ENCODE measurements around the gene DNMT3A. TPM values are rescaled to one million over a fixed set of nuclear protein-coding genes. Genes with fewer than 3 reads are reported as not detected.

DNMT3A gene
- total and polyA plus RNA-seq, 2 donors (not counting 3 experiments of a cell fraction or from before 2014, with no cell fraction given), result 23.3 to 71.7 TPM

DNA sequence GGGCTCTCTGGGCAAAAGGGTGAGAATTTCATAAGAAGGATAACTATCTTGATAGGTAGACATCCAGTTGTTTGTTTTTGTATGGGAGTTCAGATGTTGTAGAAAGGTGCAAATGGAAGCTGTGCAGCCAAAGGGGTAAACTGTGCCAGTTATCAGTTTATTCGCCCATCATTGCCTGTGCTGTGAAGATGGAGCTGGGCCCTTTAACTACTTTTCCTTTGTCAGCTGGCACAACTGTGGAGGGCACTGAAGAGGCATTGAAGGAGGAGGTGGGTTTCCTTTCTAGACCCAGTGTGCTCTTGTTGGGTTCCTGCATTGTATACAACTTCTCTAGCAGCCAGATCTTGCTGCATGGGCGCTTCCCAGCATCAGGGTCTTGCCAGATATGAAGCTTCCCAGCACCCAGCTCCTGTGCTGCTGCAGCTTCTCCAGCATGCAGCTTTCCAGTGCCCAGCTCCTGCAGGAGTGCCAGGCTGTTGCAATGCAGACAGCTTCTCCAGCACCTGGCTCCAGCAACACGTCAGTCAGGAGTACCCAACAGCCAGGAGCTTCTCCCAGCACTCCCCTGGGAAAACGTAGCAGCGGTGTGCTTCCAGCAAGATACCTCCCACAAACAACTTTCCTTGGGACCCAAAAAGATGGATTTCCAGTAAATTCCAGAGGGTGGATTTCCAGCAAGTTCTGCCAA, 15.3 kb downstream of the DNMT3A start:
- CTCF ChIA-PET, result interaction anchor here (1.4 to 1.6 kb wide), 2 partner anchors 14 to 36 kb away, joined by 3 to 7 read pairs; no protein-coding TSS in a partner anchor
- POLR2A ChIA-PET, result no interaction called here
- dilution Hi-C loops (cut with MboI; ENCODE audit: extremely low pct_ligation_motif_present, low sequenced_read_pairs), result no loop called here
- no peaks in the 10 kb centered on the region for H3K27me3 ChIP-seq (ENCODE audit: control insufficient read depth in 2 of 2, insufficient read depth in 2 of 2, low read length in 2 of 2)
- no peaks in the 10 kb centered on the region for H3K4me1 ChIP-seq (ENCODE audit: control insufficient read depth, extremely low read depth, insufficient read depth, low read length)
- no peak for TF ChIP-seq MYC (IDR thresholded peaks at IDR 0.05; ENCODE audit: low read depth, low read length)
- no peak for TF ChIP-seq EZH2 (IDR thresholded peaks at IDR 0.05; ENCODE audit: borderline replicate concordance, low read depth, low read length, severe bottlenecking)
- H4K20me1 ChIP-seq (replicated peaks; ENCODE audit: control insufficient read depth, extremely low read depth, insufficient read depth, low read length), result no peaks in the 10 kb centered on the region
- H3K27ac ChIP-seq (ENCODE audit: insufficient read depth, low read depth, low read length), result no peak overlapping the region
- no peaks in the 10 kb centered on the region for H3K79me2 ChIP-seq (ENCODE audit: control insufficient read depth, insufficient read depth, low read length)
- H3K9ac ChIP-seq (replicated peaks; ENCODE audit: extremely low read depth, insufficient read depth, low read length), result no peak overlapping the region
- H2AFZ ChIP-seq (ENCODE audit: low read depth, low read length), result no peak overlapping the region
- intact Hi-C loops (cut with micrococcal nuclease), result no loop called here
- H3K9me3 ChIP-seq (replicated peaks; ENCODE audit: control insufficient read depth, insufficient read depth, low read length), result no peaks in the 10 kb centered on the region
- H3K36me3 ChIP-seq (ENCODE audit: control insufficient read depth in 2 of 2, extremely low read depth in 1 of 2, insufficient read depth in 2 of 2, low read length in 2 of 2), result peaks cover 0 to 4% of the 10 kb centered on the region in 2 experiments
- no peak overlapping the region for H3K4me3 ChIP-seq (replicated peaks in 1 of 3; ENCODE audit: insufficient read depth in 1 of 3, low read depth in 1 of 3, low read length in 3 of 3)
- DNase-seq (ENCODE audit: low read depth, low spot score), result no peak
- no TSS peak for BruUV-seq (replicated peaks)
- no peak overlapping the region for H3K4me2 ChIP-seq (ENCODE audit: insufficient read depth, low read length)
- no peaks in the 10 kb centered on the region for H3K9me1 ChIP-seq (replicated peaks; ENCODE audit: control insufficient read depth, extremely low read depth, insufficient read depth, low read length)
- no peak for FAIRE-seq

GRCh38 chr2:25324905-25325592, 16.7 kb downstream of the DNMT3A start:
- H3K9ac ChIP-seq (replicated peaks; ENCODE audit: extremely low read depth, insufficient read depth, low read length), result no peak overlapping the region
- H2AFZ ChIP-seq (ENCODE audit: low read depth, low read length), result no peak overlapping the region
- dilution Hi-C loops (cut with MboI; ENCODE audit: extremely low pct_ligation_motif_present, low sequenced_read_pairs) (no loop called here), intact Hi-C loops (cut with micrococcal nuclease) (no loop called here)
- ChIA-PET CTCF (interaction anchor here (1.2 kb wide), 1 partner anchor 12 kb away, joined by 4 read pairs; no protein-coding TSS in a partner anchor), POLR2A (no interaction called here)
- no peak for FAIRE-seq
- no peaks in the 10 kb centered on the region for H3K9me1 ChIP-seq (replicated peaks; ENCODE audit: control insufficient read depth, extremely low read depth, insufficient read depth, low read length)
- no peaks in the 10 kb centered on the region for H3K27me3 ChIP-seq (ENCODE audit: control insufficient read depth in 2 of 2, insufficient read depth in 2 of 2, low read length in 2 of 2)
- no peaks in the 10 kb centered on the region for H3K79me2 ChIP-seq (ENCODE audit: control insufficient read depth, insufficient read depth, low read length)
- peaks cover 0 to 4% of the 10 kb centered on the region in 2 experiments for H3K36me3 ChIP-seq (ENCODE audit: control insufficient read depth in 2 of 2, extremely low read depth in 1 of 2, insufficient read depth in 2 of 2, low read length in 2 of 2)
- H3K4me2 ChIP-seq (ENCODE audit: insufficient read depth, low read length), result no peak overlapping the region
- BruUV-seq (replicated peaks), result no TSS peak
- no peak for DNase-seq (ENCODE audit: low read depth, low spot score)
- no peaks in the 10 kb centered on the region for H3K9me3 ChIP-seq (replicated peaks; ENCODE audit: control insufficient read depth, insufficient read depth, low read length)
- H3K4me3 ChIP-seq (replicated peaks in 1 of 3; ENCODE audit: insufficient read depth in 1 of 3, low read depth in 1 of 3, low read length in 3 of 3), result no peak overlapping the region
- H4K20me1 ChIP-seq (replicated peaks; ENCODE audit: control insufficient read depth, extremely low read depth, insufficient read depth, low read length), result no peaks in the 10 kb centered on the region
- H3K4me1 ChIP-seq (ENCODE audit: control insufficient read depth, extremely low read depth, insufficient read depth, low read length), result no peaks in the 10 kb centered on the region
- TF ChIP-seq JUN (IDR thresholded peaks at IDR 0.05; ENCODE audit: borderline replicate concordance, insufficient read depth, insufficient read length, low read depth) (no peak), CTCF (IDR thresholded peaks at IDR 0.05; ENCODE audit: extremely low read depth in 1 of 2, insufficient read depth in 1 of 2, low read depth in 1 of 2, low read length in 2 of 2) (no peak), FOS (IDR thresholded peaks at IDR 0.05; ENCODE audit: borderline replicate concordance, insufficient read depth, low read length) (no peak), GATA2 (IDR thresholded peaks at IDR 0.05; ENCODE audit: insufficient read depth, insufficient read length, low read depth, low read length) (no peak)
- TF ChIP-seq, protein P1, sequence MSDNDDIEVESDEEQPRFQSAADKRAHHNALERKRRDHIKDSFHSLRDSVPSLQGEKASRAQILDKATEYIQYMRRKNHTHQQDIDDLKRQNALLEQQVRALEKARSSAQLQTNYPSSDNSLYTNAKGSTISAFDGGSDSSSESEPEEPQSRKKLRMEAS (IDR thresholded peaks at IDR 0.05; ENCODE audit: insufficient read depth, insufficient read length), result no peak
- no peak overlapping the region for H3K27ac ChIP-seq (ENCODE audit: insufficient read depth, low read depth, low read length)
